Duodenal mucosa (tissue), 2 donors: ENCODE measurements around the gene FKBP6.
A peak's percentile ranks its signal among the peaks of the same experiment; 100 is the strongest.
"Not testable (repeated sequence)": the region's sequence is repeated elsewhere in the genome, so short reads cannot be mapped to it uniquely, and the experiment has no call there.

Source experiments
- H3K27ac ChIP-seq: one replicate; pipeline ENCODE4 v1.7.0; 2013; ENCODE audit warnings: low read depth, low read length
- H3K27me3 ChIP-seq, 2 donors: one replicate each; pipeline ENCODE4 v1.7.0; 2013; ENCODE audit warnings: low read length in 2 of 2, control low read depth in 1 of 2; ENCODE audit not compliant: insufficient read depth in 2 of 2, control insufficient read depth in 1 of 2
- H3K36me3 ChIP-seq, 2 donors: one replicate each; pipeline ENCODE4 v1.7.0; 2013; ENCODE audit warnings: low read length in 2 of 2, control low read depth in 1 of 2; ENCODE audit not compliant: insufficient read depth in 2 of 2, control insufficient read depth in 1 of 2
- H3K4me1 ChIP-seq, 2 donors: one replicate each; pipeline ENCODE4 v1.7.0; 2013; ENCODE audit warnings: low read length in 2 of 2, control low read depth in 1 of 2; ENCODE audit not compliant: insufficient read depth in 2 of 2, control insufficient read depth in 1 of 2
- H3K4me3 ChIP-seq, 2 donors: one replicate each; pipeline ENCODE4 v1.7.0; 2013; ENCODE audit warnings: low read length in 2 of 2, low read depth in 1 of 2
- H3K9ac ChIP-seq, 2 donors: one replicate each; pipeline ENCODE4 v1.7.0; 2013; ENCODE audit warnings: low read length in 2 of 2, low read depth in 1 of 2
- H3K9me3 ChIP-seq, 2 donors: one replicate each; pipeline ENCODE4 v1.7.0; 2013; ENCODE audit warnings: low read length in 2 of 2, control low read depth in 1 of 2; ENCODE audit not compliant: control insufficient read depth in 1 of 2

FKBP6 gene

DNA sequence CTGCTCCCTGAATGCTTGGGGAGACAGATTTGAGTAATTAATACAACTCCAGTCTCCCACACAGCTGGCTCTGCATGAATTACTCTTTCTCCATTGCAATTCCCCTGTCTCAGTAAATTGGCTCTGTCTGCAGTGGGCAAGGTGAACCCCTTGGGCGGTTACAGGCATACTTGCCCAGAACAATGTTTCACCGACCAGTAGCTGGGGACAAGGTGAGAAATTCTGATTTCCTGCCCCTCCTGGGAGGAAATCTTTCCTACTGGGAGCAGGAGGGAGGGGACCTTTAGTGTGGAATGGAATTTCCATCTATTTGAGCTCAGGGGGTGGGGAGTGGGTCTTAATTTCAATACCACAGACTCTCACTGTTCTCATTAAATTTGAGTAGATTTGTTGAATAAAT lies 63.4 kb downstream of the FKBP6 start:
- Histone ChIP-seq H3K4me1 (no peaks in the 10 kb centered on the region), H3K4me3 (no peak overlapping the region), H3K36me3 (no peaks in the 10 kb centered on the region), H3K27ac (no peak overlapping the region), H3K27me3 (no peaks in the 10 kb centered on the region), H3K9ac (no peak overlapping the region), H3K9me3 (peaks cover 15 to 20% of the 10 kb centered on the region in 2 donors)

GRCh38 chr7:73394422-73394821 lies 66.5 kb downstream of the FKBP6 start:
- H3K9me3 ChIP-seq = peaks cover 0 to 1% of the 10 kb centered on the region in 2 donors
- no peaks in the 10 kb centered on the region for H3K36me3 ChIP-seq
- no peaks in the 10 kb centered on the region for H3K27me3 ChIP-seq
- H3K4me3 ChIP-seq = no peak overlapping the region
- no peak overlapping the region for H3K27ac ChIP-seq
- H3K4me1 ChIP-seq = no peaks in the 10 kb centered on the region
- H3K9ac ChIP-seq = no peak overlapping the region

- H3K36me3 ChIP-seq = no peaks in the 10 kb centered on the region
- no peaks in the 10 kb centered on the region for H3K9me3 ChIP-seq
Observed at GRCh38 chr7:73395538-73396503, 67.9 kb downstream of the FKBP6 start.

DNA sequence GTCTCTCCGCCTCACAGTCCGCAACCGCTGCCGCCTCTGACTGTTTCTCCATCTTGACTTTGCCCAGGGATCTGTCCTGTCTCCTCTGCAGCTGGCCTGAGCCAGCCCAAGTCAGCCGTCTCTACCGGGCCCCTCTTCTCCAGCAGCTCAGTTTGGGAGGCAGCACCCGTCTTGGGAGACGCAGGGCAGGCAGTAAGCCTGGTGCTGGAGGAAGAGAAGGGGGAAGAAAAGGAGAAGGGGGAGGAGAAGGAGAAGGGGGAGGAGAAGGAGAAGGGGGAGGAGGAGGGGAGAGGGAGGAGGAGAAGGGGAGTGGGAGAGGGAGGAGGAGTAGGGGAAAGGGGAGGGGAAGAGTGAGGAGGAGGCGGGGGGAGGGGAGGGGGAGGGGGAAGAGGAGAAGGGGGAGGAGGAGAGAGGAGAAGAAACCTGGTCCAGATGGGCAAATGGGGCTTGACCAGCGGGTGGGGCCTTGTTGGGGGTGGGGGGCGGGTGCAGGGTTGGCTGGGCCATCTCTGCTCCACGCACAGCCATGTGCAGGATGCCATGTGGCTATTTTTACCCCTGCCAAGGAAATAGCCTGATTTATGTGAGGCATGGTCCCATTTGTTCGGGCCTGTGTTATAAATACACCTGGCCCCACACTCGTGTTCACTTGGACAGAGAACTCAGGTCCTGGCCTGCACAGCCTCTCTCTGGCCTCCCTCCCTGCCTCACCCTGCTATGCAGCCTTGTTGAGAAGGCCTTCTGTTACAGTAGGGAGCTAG lies 69.7 kb downstream of the FKBP6 start:
- no peak overlapping the region for H3K9ac ChIP-seq
- H3K27ac ChIP-seq = no peak overlapping the region
- no peak overlapping the region for H3K4me3 ChIP-seq
- H3K36me3 ChIP-seq = no peaks in the 10 kb centered on the region
- H3K9me3 ChIP-seq = no peaks in the 10 kb centered on the region
- no peaks in the 10 kb centered on the region for H3K4me1 ChIP-seq
- H3K27me3 ChIP-seq = no peaks in the 10 kb centered on the region

More at GRCh38 chr7:73395538-73396503, 67.9 kb downstream of the FKBP6 start:
- no peaks in the 10 kb centered on the region for H3K27me3 ChIP-seq
- no peak overlapping the region for H3K9ac ChIP-seq
- no peak overlapping the region for H3K4me3 ChIP-seq
- no peak overlapping the region for H3K27ac ChIP-seq
- H3K4me1 ChIP-seq = no peaks in the 10 kb centered on the region

DNA sequence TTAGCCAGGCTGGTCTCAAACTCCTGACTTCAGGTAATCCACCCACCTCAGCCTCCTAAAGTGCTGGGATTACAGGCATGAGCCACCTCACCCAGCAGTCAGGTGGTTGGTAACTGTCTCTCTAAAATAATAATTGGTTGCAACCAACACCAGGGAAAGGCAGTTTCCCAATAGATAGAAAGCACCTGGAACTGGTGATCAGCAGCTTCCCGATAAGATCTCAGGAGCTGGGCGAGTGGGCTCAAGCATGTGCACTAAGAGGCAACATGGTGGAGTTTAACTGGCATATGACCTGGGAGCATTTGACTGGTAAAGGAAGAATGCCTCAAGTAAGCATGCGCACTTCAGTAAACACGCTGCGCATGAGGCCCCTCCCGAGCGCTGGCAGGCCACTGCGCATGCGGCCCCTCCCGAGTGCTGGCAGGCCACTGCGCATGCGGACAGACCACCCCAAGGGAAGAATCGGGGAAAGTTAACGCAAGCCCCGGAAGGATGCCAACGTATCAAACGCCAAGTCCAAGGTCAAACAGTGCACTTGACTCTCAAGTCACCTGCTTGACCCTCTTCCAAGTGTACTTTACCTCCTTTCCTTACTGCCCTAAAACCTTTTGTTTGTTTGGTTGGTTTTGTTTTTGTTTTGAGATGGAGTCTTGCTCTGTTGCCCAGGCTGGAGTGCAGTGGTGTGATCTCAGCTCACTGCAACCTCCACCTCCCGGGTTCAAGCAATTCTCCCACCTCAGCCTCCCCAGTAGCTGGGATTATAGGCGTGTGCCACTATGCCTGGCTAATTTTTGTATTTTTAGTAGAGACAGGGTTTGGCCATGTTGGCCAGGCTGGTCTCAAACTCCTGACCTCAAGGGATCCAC lies 71.5 kb downstream of the FKBP6 start:
- H3K27ac ChIP-seq, H3K9me3 ChIP-seq, H3K27me3 ChIP-seq, H3K9ac ChIP-seq, H3K4me1 ChIP-seq, H3K36me3 ChIP-seq: not testable (repeated sequence)
- peak overlapping the region; percentile 35 to 53 for H3K4me3 ChIP-seq

DNA sequence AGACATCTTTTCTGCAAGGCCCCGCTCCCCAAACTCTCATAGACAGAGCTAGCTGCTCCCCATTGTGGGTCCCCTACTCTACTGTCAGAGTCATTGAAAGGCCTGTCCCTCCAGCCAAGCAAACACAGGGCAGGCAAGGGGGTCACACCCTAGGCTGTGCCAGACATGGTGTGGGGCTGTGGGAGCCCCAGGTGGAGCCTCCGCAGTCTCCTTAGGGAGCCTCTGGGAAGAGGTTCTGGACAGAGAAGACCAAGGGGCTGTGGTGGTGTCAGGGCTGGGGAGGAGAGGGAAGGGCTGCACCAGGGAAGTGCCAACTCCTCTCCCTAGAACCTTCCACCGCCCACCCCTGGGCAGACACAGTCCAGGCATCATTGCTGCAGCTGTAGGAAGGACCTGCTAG lies 76.9 kb downstream of the FKBP6 start:
- not testable (repeated sequence) for H3K9me3 ChIP-seq, H3K27ac ChIP-seq, H3K27me3 ChIP-seq, H3K9ac ChIP-seq, H3K36me3 ChIP-seq, H3K4me3 ChIP-seq, H3K4me1 ChIP-seq
